Tibial nerve (tissue), 3 donors: ENCODE data around the gene RBP2.

ENCODE experiments used
- POLR2A ChIP-seq, 2 donors: fragments of 450-650 bp; IDR thresholded peaks; one replicate each; pipeline ENCODE4 v1.6.1; 2017; ENCODE audit warnings: antibody characterized with exemption in 2 of 2, mild to moderate bottlenecking in 2 of 2, moderate library complexity in 2 of 2
- TF ChIP-seq, protein P1 (sequence below), 5 experiments: fragments of 200-600 bp in 3 of 5; fragments of 450-650 bp in 2 of 5; sonication (generic) in 3 of 5; IDR thresholded peaks; one replicate each; pipeline ENCODE4 v1.5.1; 2016 to 2019; ENCODE audit warnings: antibody characterized with exemption in 5 of 5, mild to moderate bottlenecking in 3 of 5, moderate library complexity in 2 of 5

DNA sequence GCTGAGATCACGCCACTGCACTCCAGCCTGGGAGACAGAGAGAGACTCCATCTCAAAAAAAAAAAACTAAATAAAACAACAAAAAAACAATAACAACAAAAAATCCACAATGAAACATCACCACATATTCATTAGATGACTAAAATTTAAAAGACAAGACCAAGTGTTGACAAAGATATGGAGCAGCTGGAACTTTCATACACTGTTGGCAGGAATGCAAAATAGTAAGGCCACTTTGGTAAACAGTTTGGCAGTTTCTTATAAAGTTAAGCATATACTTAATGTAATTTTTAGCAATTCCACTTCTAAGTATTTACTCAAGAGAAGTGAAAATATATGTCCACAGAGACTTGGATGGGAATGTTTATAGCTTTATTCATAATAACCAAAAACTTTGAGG, 43.2 kb downstream of the RBP2 start:
- TF ChIP-seq, protein P1, sequence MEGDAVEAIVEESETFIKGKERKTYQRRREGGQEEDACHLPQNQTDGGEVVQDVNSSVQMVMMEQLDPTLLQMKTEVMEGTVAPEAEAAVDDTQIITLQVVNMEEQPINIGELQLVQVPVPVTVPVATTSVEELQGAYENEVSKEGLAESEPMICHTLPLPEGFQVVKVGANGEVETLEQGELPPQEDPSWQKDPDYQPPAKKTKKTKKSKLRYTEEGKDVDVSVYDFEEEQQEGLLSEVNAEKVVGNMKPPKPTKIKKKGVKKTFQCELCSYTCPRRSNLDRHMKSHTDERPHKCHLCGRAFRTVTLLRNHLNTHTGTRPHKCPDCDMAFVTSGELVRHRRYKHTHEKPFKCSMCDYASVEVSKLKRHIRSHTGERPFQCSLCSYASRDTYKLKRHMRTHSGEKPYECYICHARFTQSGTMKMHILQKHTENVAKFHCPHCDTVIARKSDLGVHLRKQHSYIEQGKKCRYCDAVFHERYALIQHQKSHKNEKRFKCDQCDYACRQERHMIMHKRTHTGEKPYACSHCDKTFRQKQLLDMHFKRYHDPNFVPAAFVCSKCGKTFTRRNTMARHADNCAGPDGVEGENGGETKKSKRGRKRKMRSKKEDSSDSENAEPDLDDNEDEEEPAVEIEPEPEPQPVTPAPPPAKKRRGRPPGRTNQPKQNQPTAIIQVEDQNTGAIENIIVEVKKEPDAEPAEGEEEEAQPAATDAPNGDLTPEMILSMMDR (IDR thresholded peaks at IDR 0.05): no peak
- no peak for TF ChIP-seq POLR2A (IDR thresholded peaks at IDR 0.05)
